Naive B cell (primary cell): ENCODE measurements around the gene C1orf198. TPM values are rescaled to one million over a fixed set of nuclear protein-coding genes. Genes with fewer than 3 reads are reported as not detected.

Experiments
- ATAC-seq, 2 donors: fragments of 150-1000 bp; cut with Tn5 transposase; 2 replicates each; pipeline ENCODE4 v1.10.0; 2021; ENCODE audit warnings: low read depth in 2 of 2, mild to moderate bottlenecking in 2 of 2, moderate library complexity in 2 of 2
- DNase-seq: peaks from one replicate; pipeline ENCODE4 v3.0.0; 2022
- H3K27ac Mint-ChIP-seq, 6 donors: one replicate each; pipeline ENCODE4 v1.8.0; 2020 to 2022; ENCODE audit warnings: mild to moderate bottlenecking in 6 of 6, mixed read lengths in 6 of 6, moderate library complexity in 5 of 6, inconsistent platforms in 2 of 6
- H3K27me3 Mint-ChIP-seq, 3 donors: one replicate each; pipeline ENCODE4 v1.8.0; 2021 to 2022; ENCODE audit warnings: mixed read lengths in 3 of 3, mild to moderate bottlenecking in 1 of 3
- H3K36me3 Mint-ChIP-seq, 2 donors: one replicate each; pipeline ENCODE4 v1.8.0; 2020 to 2022; ENCODE audit warnings: mixed read lengths in 2 of 2, inconsistent platforms in 1 of 2, mild to moderate bottlenecking in 1 of 2
- H3K4me1 Mint-ChIP-seq, 3 donors: one replicate each; pipeline ENCODE4 v1.8.0; 2020 to 2022; ENCODE audit warnings: mixed read lengths in 3 of 3, inconsistent platforms in 1 of 3, mild to moderate bottlenecking in 1 of 3, moderate library complexity in 1 of 3
- H3K4me3 Mint-ChIP-seq, 8 donors: one replicate each; pipeline ENCODE4 v1.8.0; 2020 to 2022; ENCODE audit warnings: mild to moderate bottlenecking in 8 of 8, mixed read lengths in 8 of 8, moderate library complexity in 8 of 8, inconsistent platforms in 2 of 8
- H3K9me3 Mint-ChIP-seq, 7 donors: one replicate each; pipeline ENCODE4 v1.8.0; 2020 to 2022; ENCODE audit warnings: mixed read lengths in 7 of 7, mild to moderate bottlenecking in 5 of 7, inconsistent platforms in 2 of 7, moderate library complexity in 1 of 7
- polyA plus RNA-seq, 6 donors: library from polyadenylated mRNA; unstranded; fragments of 300-500 nt; fragmentation: Illumina TruSeq; gene quantifications; one replicate each; pipeline ENCODE4 v1.2.3, GENCODE V29; 2021; ENCODE audit warnings: low read depth in 6 of 6

Gene C1orf198
- polyA plus RNA-seq, 6 donors from 2014 or later, result 2.9 to 5.5 (median 3.9) TPM

DNA sequence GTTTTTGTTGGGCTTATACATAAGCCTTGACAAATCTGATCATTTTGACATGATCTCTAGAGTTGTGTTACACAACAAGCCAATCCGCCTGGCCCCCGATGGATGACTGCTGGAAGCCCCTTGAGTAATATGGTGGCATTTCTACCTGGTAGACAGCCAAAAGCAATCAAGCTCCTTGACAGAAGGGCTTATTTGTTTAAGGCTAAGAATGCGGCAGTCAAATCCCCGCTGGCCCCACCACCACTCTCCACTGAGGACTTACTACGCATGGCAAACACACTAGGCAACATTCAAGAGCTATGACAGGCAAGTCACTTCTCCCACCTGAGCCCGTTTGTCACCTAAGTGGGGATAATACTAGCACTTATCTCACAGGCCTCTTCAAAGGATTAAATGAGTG lies 33.4 kb upstream of the C1orf198 start:
- Mint-ChIP-seq H3K9me3 (peaks cover 0 to 4% (median 0%) of the 10 kb centered on the region in 7 donors), H3K4me3 (no peak overlapping the region), H3K4me1 (no peaks in the 10 kb centered on the region), H3K27ac (peak overlapping the region in 1 of 6 donors; percentile 19), H3K27me3 (no peaks in the 10 kb centered on the region), H3K36me3 (peaks cover 16 to 24% of the 10 kb centered on the region in 2 donors)
- no peak for DNase-seq
- ATAC-seq, result no peak

DNA sequence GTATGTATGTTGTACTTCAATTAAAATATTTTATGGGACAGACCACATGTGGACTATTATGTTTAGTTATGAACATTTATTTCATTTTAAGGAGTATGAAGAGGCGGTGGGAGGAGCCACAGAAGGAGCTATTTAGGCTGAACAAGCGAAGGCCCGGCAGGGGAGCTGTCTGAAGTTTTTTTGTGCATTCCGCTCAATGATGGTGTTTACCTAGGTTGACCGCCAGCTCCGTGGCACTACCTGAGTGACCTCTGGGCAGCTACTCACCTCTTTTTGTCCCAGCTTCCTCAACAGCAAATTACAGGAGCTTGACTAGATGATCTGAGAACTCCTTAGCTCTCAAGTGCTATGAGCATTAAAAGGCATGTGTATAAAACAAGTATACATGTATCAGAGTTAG lies 32.7 kb upstream of the C1orf198 start:
- DNase-seq, result no peak
- Mint-ChIP-seq H3K4me1 (no peaks in the 10 kb centered on the region), H3K36me3 (peaks cover 14 to 19% of the 10 kb centered on the region in 2 donors), H3K27me3 (no peaks in the 10 kb centered on the region), H3K9me3 (peaks cover 0 to 4% (median 0%) of the 10 kb centered on the region in 7 donors), H3K27ac (peak overlapping the region in 2 of 6 donors; percentile 41 to 43), H3K4me3 (no peak overlapping the region)
- ATAC-seq, result no peak

DNA sequence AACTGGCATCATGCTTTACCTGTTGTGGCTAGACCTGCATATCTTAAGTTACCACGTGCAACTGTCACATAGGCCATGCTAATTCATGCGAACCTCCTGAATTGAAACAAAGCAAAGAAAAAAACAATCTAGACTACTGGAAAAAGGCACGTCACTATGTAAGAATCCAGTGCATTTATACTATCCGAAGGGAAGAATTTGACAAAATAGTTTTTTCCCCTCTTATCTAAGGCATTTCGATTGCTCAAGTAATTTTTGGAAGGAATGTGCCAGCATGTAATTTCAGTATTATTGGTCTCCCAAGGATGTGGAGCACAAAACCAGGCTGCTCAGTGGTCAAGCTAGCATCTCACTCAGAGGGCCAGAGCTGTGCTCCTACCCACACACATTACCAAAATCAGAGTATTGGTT lies 31.5 kb upstream of the C1orf198 start:
- no peak for ATAC-seq
- Mint-ChIP-seq H3K27ac (peak overlapping the region in 1 of 6 donors; percentile 76), H3K27me3 (peaks cover 0 to 3% (median 0%) of the 10 kb centered on the region in 3 donors)

DNA sequence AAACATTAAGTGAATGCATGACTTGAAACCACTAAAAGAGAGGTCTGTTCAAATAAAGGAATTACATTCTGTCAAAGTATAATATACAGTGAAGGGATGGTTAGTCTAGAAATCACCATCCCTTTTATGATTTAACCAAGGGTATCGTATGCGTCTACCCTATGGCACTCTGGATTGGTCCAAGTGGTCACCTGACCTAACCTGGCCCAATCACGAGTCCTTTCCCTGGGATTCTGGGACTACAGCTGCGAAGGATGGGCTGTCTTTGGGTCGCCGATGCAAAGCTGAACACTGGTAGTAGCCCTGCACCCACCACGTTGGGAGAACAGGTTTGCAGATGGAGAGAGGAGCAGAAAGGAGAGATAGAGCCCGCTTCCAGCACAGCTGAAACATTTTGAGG lies 30.4 kb upstream of the C1orf198 start:
- H3K36me3 Mint-ChIP-seq, result peaks cover 4 to 13% of the 10 kb centered on the region in 2 donors
- peaks cover 0 to 12% (median 0%) of the 10 kb centered on the region in 3 donors for H3K27me3 Mint-ChIP-seq
- H3K27ac Mint-ChIP-seq, result no peak overlapping the region
- no peaks in the 10 kb centered on the region for H3K4me1 Mint-ChIP-seq
- DNase-seq, result no peak
- no peak overlapping the region for H3K4me3 Mint-ChIP-seq
- ATAC-seq, result no peak
- H3K9me3 Mint-ChIP-seq, result peaks cover 0 to 4% (median 0%) of the 10 kb centered on the region in 7 donors

More for the DNA sequence above, 31.5 kb upstream of the C1orf198 start:
- no peak for DNase-seq
- H3K4me1 Mint-ChIP-seq, result no peaks in the 10 kb centered on the region
- peaks cover 0 to 4% (median 0%) of the 10 kb centered on the region in 7 donors for H3K9me3 Mint-ChIP-seq
- no peak overlapping the region for H3K4me3 Mint-ChIP-seq
- peaks cover 7 to 14% of the 10 kb centered on the region in 2 donors for H3K36me3 Mint-ChIP-seq

DNA sequence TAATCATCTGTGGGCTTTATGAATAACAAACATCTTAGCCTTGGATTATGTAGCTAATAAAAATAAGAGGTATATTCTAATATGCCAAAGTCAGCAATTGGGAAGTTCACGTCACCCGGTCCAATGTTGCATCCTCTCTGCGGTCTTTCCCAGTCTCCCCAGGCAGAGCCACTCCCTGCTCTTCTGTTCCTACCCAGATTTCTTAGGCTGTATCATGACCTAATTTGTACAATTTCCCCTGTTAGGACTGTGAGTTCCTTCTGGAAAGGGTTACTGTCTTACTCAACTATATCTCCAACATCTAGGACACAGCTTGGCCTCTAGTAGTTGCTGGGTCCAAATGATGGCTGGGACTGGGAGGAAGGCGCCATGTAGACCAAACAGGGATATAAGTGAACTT lies 29.8 kb upstream of the C1orf198 start:
- H3K36me3 Mint-ChIP-seq, result peaks cover 0 to 7% of the 10 kb centered on the region in 2 donors
- no peak overlapping the region for H3K4me3 Mint-ChIP-seq
- no peaks in the 10 kb centered on the region for H3K4me1 Mint-ChIP-seq
- DNase-seq (no peak), ATAC-seq (no peak)
- no peak overlapping the region for H3K27ac Mint-ChIP-seq
- H3K9me3 Mint-ChIP-seq, result peaks cover 0 to 4% (median 0%) of the 10 kb centered on the region in 7 donors
- H3K27me3 Mint-ChIP-seq, result peaks cover 0 to 12% (median 0%) of the 10 kb centered on the region in 3 donors

DNA sequence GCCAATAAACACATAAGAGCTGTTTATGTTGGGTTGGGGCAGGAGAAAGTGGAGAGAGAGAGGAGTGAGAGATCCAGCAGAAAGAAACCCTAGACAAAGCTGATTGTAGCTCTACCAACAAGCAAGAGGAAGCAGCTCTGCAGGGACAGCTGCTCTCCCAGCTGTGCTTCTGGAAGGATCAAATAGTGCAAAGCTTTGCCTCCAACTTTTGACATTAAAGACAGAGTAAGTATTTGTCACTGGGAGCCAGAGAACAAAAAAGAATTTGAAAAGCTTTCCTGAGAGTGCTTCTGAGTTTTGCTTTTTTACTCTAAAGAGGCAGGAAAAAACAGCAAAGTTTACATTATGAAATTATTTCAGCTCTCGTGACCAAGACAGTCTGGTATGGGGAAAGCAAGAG lies 28.5 kb upstream of the C1orf198 start:
- Mint-ChIP-seq H3K36me3 (peaks cover 0 to 5% of the 10 kb centered on the region in 2 donors), H3K27me3 (peaks cover 0 to 22% (median 6%) of the 10 kb centered on the region in 3 donors), H3K9me3 (peaks cover 0 to 4% (median 0%) of the 10 kb centered on the region in 7 donors), H3K4me1 (no peaks in the 10 kb centered on the region), H3K27ac (no peak overlapping the region), H3K4me3 (no peak overlapping the region)
- ATAC-seq (no peak), DNase-seq (no peak)

DNA sequence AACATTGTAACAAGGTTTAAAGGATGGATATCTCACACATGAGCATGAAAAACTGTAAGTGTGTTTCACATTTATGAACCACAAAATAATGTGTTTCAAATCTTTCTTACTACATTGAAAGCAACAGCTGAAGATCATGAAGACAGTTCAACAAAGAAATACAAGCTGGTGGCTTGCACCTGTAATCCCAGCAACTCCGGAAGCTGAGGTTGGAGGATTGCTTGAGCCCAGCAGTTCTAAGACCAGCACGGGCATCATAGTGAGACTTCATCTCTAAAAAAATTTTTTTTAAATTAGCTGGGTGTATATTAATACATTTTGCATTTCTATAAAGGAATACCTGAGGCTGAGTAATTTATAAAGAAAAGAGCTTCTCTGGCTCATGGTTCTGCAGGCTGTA lies 27.1 kb upstream of the C1orf198 start:
- Mint-ChIP-seq H3K27ac (no peak overlapping the region), H3K27me3 (peaks cover 0 to 22% (median 6%) of the 10 kb centered on the region in 3 donors), H3K4me3 (no peak overlapping the region), H3K4me1 (no peaks in the 10 kb centered on the region), H3K36me3 (no peaks in the 10 kb centered on the region), H3K9me3 (peaks cover 0 to 4% (median 0%) of the 10 kb centered on the region in 7 donors)
- DNase-seq, result no peak
- no peak for ATAC-seq

DNA sequence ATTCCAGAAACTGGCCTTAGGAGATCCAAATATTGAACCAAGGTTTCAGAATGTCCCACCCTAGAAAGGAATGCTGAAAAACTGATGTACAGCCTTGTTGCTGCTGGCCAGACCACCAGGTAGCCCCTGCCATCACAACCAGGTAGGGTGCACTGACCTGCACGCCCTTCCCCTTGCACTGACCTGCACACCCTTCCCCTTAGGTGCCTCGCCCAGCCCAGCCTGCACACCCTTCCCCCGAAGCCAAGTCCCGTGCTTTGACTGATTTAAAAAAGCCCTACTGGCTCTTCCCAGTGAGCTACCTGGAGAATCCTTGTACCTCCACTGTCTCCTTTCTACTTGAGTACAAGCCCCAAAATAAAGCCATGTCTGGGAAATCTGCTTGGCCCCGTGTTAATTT lies 26.3 kb upstream of the C1orf198 start:
- DNase-seq, result no peak
- peak overlapping the region in 1 of 6 donors; percentile 72 for H3K27ac Mint-ChIP-seq

DNA sequence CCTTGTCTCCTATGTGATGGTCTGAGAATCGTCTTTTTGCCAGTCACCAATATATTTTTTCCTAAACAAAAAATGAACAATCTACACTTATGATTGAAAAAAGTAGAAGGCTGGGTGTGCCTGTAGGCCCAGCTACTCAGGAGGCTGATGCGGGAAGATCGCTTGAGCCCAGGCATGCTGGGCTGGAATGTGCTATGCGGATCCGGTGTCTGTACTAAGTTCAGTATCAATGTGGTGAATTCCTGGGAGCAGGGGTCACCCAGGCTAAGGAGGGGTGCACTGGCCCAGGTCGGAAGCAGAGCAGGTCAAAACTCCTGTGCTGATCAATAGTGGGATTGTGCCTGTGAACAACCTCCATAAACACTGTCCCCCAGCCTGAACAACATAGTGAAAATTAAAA lies 25.7 kb upstream of the C1orf198 start:
- no peaks in the 10 kb centered on the region for H3K4me1 Mint-ChIP-seq

More for the DNA sequence above, 26.3 kb upstream of the C1orf198 start:
- peaks cover 0 to 4% (median 0%) of the 10 kb centered on the region in 7 donors for H3K9me3 Mint-ChIP-seq
- ATAC-seq, result no peak
- peaks cover 0 to 22% (median 6%) of the 10 kb centered on the region in 3 donors for H3K27me3 Mint-ChIP-seq
- no peaks in the 10 kb centered on the region for H3K4me1 Mint-ChIP-seq
- H3K36me3 Mint-ChIP-seq, result no peaks in the 10 kb centered on the region
- H3K4me3 Mint-ChIP-seq, result no peak overlapping the region

DNA sequence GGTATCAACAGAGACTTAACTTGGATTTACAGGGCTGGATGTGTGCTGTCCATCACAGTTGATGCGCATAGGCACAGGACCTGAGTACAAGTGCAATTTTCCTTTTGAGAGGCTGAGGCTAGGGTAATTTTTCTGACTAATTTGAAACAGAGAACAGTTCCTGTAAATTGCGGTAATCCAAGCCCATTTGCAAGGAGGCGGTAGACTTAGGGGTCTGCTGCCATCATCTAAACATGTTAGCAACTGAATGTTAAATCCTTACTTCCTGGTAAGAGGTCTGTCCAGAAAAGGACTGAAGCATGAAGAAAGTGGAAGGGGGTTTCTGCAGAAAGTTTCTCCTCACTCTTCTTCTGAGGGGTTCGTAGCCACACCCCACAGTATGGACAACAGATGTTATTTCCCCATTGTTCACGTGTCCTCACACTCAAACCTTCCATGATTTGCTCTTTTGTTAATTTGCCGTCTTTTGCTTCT lies 23.7 kb upstream of the C1orf198 start:
- H3K4me1 Mint-ChIP-seq, result no peaks in the 10 kb centered on the region
- H3K27ac Mint-ChIP-seq, result no peak overlapping the region
- no peak for DNase-seq
- H3K9me3 Mint-ChIP-seq, result no peaks in the 10 kb centered on the region
- no peak overlapping the region for H3K4me3 Mint-ChIP-seq
- no peak for ATAC-seq
- peaks cover 6 to 44% (median 24%) of the 10 kb centered on the region in 3 donors for H3K27me3 Mint-ChIP-seq
- H3K36me3 Mint-ChIP-seq, result peaks cover 0 to 7% of the 10 kb centered on the region in 2 donors

More for the DNA sequence above, 25.7 kb upstream of the C1orf198 start:
- Mint-ChIP-seq H3K9me3 (peaks cover 0 to 4% (median 0%) of the 10 kb centered on the region in 7 donors), H3K27me3 (peaks cover 0 to 27% (median 10%) of the 10 kb centered on the region in 3 donors), H3K4me3 (no peak overlapping the region), H3K27ac (peak overlapping the region in 1 of 6 donors; percentile 24), H3K36me3 (no peaks in the 10 kb centered on the region)
- no peak for ATAC-seq
- no peak for DNase-seq

DNA sequence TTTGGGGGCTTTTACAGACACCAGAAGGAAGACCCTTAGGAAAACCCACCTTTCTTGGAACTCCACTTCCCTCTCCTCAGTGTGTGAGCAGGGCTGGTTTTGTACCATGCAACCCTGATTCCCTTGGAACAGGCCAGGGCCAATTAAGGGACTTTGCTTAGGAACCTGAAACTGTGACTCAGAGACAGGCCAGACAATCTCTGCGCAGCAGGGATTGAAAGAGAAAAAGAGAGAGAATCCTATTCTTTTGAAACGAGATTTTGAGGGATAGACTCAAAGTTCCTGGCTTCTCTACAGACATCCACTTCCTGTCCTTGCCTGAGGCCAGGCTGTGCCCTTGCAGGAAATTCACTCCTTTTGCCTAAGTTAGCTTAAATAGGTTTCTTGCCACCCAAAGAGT lies 23.1 kb upstream of the C1orf198 start:
- Mint-ChIP-seq H3K4me3 (no peak overlapping the region), H3K4me1 (no peaks in the 10 kb centered on the region)

DNA sequence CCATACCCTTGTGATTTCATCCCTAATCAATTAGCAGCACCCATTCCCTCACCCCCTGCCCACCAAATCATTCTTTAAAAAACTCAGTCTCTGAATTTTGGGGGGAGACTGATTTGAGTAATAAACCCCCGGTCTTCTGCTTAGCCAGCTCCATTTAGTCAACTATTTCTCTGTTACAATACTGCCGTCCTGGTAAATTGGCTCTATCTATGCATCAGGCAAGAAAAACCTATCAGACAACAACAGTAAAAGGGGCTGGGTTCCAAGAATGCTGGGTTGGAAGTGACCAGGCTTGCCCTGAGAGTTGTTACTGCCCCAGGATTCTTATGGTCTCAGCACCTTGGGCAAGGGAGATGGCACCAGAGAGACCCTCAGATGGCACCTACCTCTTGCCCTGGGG lies 16.3 kb upstream of the C1orf198 start:
- ATAC-seq, result no peak
- peaks cover 0 to 4% (median 0%) of the 10 kb centered on the region in 3 donors for H3K4me1 Mint-ChIP-seq
- peaks cover 7% of the 10 kb centered on the region in 2 donors for H3K36me3 Mint-ChIP-seq
- peaks cover 0 to 18% (median 1%) of the 10 kb centered on the region in 7 donors for H3K9me3 Mint-ChIP-seq
- peaks cover 47 to 83% (median 72%) of the 10 kb centered on the region in 3 donors for H3K27me3 Mint-ChIP-seq
- DNase-seq, result no peak
- no peak overlapping the region for H3K4me3 Mint-ChIP-seq
- H3K27ac Mint-ChIP-seq, result peak overlapping the region in 1 of 6 donors; percentile 11

More for the DNA sequence above, 23.1 kb upstream of the C1orf198 start:
- DNase-seq (no peak), ATAC-seq (no peak)
- Mint-ChIP-seq H3K9me3 (no peaks in the 10 kb centered on the region), H3K36me3 (peaks cover 0 to 7% of the 10 kb centered on the region in 2 donors), H3K27ac (peak overlapping the region in 1 of 6 donors; percentile 67), H3K27me3 (peaks cover 6 to 44% (median 29%) of the 10 kb centered on the region in 3 donors)

DNA sequence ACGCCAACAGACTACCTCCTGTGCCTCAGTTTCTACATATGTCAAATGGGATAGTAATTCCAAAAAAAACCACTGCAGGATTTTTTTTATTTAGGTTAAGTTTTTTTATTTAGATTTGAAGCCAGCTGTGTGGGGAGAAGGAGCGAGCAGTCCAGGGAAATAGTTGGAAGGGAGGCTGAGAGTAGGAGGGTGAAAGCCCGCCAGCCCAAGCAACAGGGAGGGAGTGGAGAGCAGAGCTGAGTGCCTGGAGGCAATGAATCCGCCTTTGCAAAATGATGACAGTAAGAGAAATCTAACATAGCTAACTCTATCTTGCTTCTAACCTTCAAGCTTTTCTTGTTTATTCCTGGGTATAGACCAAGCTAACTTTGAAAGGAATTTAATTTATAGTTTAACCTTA lies 15.6 kb upstream of the C1orf198 start:
- Mint-ChIP-seq H3K4me3 (no peak overlapping the region), H3K9me3 (peaks cover 0 to 18% (median 1%) of the 10 kb centered on the region in 7 donors), H3K27ac (no peak overlapping the region), H3K4me1 (peaks cover 0 to 4% (median 0%) of the 10 kb centered on the region in 3 donors), H3K27me3 (peaks cover 47 to 85% (median 73%) of the 10 kb centered on the region in 3 donors), H3K36me3 (peaks cover 7 to 8% of the 10 kb centered on the region in 2 donors)
- no peak for ATAC-seq
- no peak for DNase-seq

DNA sequence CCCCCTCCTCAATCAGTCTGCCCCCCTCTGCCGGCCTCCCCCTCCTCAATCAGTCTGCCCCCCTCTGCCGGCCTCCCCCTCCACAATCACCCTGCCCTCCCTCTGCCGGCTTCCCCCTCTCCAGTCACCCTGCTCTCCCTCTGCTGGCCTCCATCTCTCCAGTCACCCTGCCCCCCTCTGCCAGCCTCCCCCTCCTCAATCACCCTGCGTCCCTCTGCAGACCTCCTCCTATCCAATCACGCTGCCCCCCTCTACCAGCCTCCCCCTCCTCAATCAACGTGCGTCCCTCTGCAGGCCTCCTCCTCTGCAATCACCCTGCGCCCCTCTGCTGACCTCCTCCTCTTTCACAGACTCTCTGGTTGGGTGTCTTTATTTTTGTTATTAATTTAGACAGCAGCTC lies 11.5 kb upstream of the C1orf198 start:
- Mint-ChIP-seq H3K4me1 (peaks cover 0 to 4% (median 0%) of the 10 kb centered on the region in 3 donors), H3K9me3 (peaks cover 0 to 10% (median 0%) of the 10 kb centered on the region in 7 donors), H3K27ac (no peak overlapping the region), H3K27me3 (peaks cover 61 to 85% (median 68%) of the 10 kb centered on the region in 3 donors), H3K36me3 (peaks cover 0 to 8% of the 10 kb centered on the region in 2 donors), H3K4me3 (no peak overlapping the region)
- no peak for ATAC-seq
- DNase-seq, result no peak
